BJ (cell line): ENCODE data around the gene ABL2. TPM values are rescaled to one million over a fixed set of nuclear protein-coding genes. Genes with fewer than 3 reads are reported as not detected.

Source experiments
- CTCF ChIA-PET: fragments of 350-600 bp; formaldehyde crosslinking; extraction: SDS; loops from one replicate; lab custom pipeline; 2021; ENCODE audit warnings: antibody characterized with exemption, inconsistent platforms; lab: Yijun Ruan, JAX
- POLR2A ChIA-PET: fragments of 300-600 bp; sonication (Branson Sonifier 250); formaldehyde crosslinking; extraction: SDS; loops from one replicate; lab custom pipeline; 2021; ENCODE audit warnings: antibody characterized with exemption; lab: Charles Lee
- DNase-seq: peaks from one replicate; pipeline ENCODE4 v3.0.0-alpha.2; 2011; ENCODE audit warnings: low read depth
- H3K27me3 ChIP-seq: 2 replicates; pipeline ENCODE4 v1.6.0; 2011; ENCODE audit warnings: low read length; ENCODE audit not compliant: control insufficient read depth, insufficient read depth
- H3K36me3 ChIP-seq: 2 replicates; pipeline ENCODE4 v1.5.1; 2011; ENCODE audit warnings: low read length; ENCODE audit not compliant: control insufficient read depth, insufficient read depth
- H3K4me3 ChIP-seq: 2 replicates; pipeline ENCODE4 v1.5.1; 2011; ENCODE audit warnings: low read depth, mild to moderate bottlenecking, control low read depth, low read length
- CTCF ChIP-seq: IDR thresholded peaks from 2 replicates; pipeline ENCODE4 v1.5.1; 2011; ENCODE audit warnings: low read depth, mild to moderate bottlenecking, control low read depth, inconsistent platforms, low read length, moderate library complexity; ENCODE audit not compliant: insufficient read depth
- polyA plus RNA-seq: library from polyadenylated mRNA; depleted of rRNA; stranded (reverse); fragments of >200 nt; gene quantifications from 2 replicates; pipeline ENCODE4 v1.2.3, GENCODE V29; 2011

ABL2 gene
- polyA plus RNA-seq, 1 experiment, result 18.7 TPM

GRCh38 chr1:179080866-179081686, 148.4 kb downstream of the ABL2 start:
- no peak for TF ChIP-seq CTCF
- POLR2A ChIA-PET, result no interaction called here
- peaks cover 4% of the 10 kb centered on the region; the same call in 1 of the 2 replicates for H3K36me3 ChIP-seq
- no peak for DNase-seq
- peak overlapping the region; percentile 90 for H3K4me3 ChIP-seq
- H3K27me3 ChIP-seq, result no peaks in the 10 kb centered on the region
- CTCF ChIA-PET, result interaction anchor here (0.6 to 1.7 kb wide), 10 partner anchors 12 to 305 kb away, joined by 3 to 4 read pairs (median 3); partner anchors contain the start of gene SOAT1

GRCh38 chr1:179079113-179079761, 150.2 kb downstream of the ABL2 start:
- H3K27me3 ChIP-seq, result no peaks in the 10 kb centered on the region
- no peaks in the 10 kb centered on the region for H3K36me3 ChIP-seq
- ChIA-PET CTCF (interaction anchor here (0.6 to 1.7 kb wide), 23 partner anchors 9 to 517 kb away, joined by 3 to 10 read pairs (median 3); no protein-coding TSS in a partner anchor), POLR2A (no interaction called here)
- TF ChIP-seq CTCF, result peak; percentile 72
- DNase-seq, result no peak
- H3K4me3 ChIP-seq, result no peak overlapping the region

GRCh38 chr1:179077396-179077795, 152.1 kb downstream of the ABL2 start:
- POLR2A ChIA-PET, result no interaction called here
- CTCF ChIA-PET, result interaction anchor here (0.8 to 1.4 kb wide), 3 partner anchors 8 to 293 kb away, joined by 3 read pairs; no protein-coding TSS in a partner anchor
- Histone ChIP-seq H3K36me3 (no peaks in the 10 kb centered on the region), H3K27me3 (no peaks in the 10 kb centered on the region), H3K4me3 (no peak overlapping the region)
- no peak for DNase-seq
- TF ChIP-seq CTCF, result no peak

- DNase-seq, result no peak
- ChIA-PET POLR2A (no interaction called here), CTCF (no interaction called here)
- H3K4me3 ChIP-seq, result no peak overlapping the region
- H3K27me3 ChIP-seq, result no peaks in the 10 kb centered on the region
- TF ChIP-seq CTCF, result no peak
- peaks cover 14% of the 10 kb centered on the region for H3K36me3 ChIP-seq
Measured at GRCh38 chr1:179066471-179066870, 163.0 kb downstream of the ABL2 start.
